ENCODE results near the gene CIAO2B.

Gene CIAO2B

GRCh38 chr16:66917741-66918140 is 16.5 kb downstream of the CIAO2B start:
- CTCF ChIA-PET, result interaction anchor here (0.9 to 20.4 kb wide), 4 partner anchors 13 to 267 kb away, joined by 3 to 473 read pairs (median 10); no protein-coding TSS in a partner anchor
- no peaks in the 10 kb centered on the region for H3K4me1 ChIP-seq (ENCODE audit: control extremely low read depth in 1 of 4, control insufficient read depth in 4 of 4, insufficient read depth in 4 of 4, low read length in 3 of 4)
- WGBS (ENCODE audit: insufficient coverage), result 93% methylated on average over 9 of the region's 9 CpGs
- POLR2A ChIA-PET, result no interaction called here
- no peaks in the 10 kb centered on the region for H3K36me3 ChIP-seq (ENCODE audit: control insufficient read depth in 4 of 4, insufficient read depth in 4 of 4, low read length in 3 of 4)
- DNase-seq, result no peak
- H3K4me3 ChIP-seq (ENCODE audit: control insufficient read depth in 1 of 7, extremely low read depth in 1 of 7, insufficient read depth in 4 of 7, low read depth in 2 of 7, low read length in 6 of 7), result no peak overlapping the region
- peaks cover 0 to 23% (median 16%) of the 10 kb centered on the region in 5 experiments for H3K27me3 ChIP-seq (replicated peaks in 2 of 5; ENCODE audit: control insufficient read depth in 4 of 5, insufficient read depth in 5 of 5, low read length in 4 of 5)
- no peak overlapping the region for H3K27ac ChIP-seq (ENCODE audit: insufficient read depth in 1 of 2, low read depth in 1 of 2, low read length in 2 of 2, poor library complexity in 1 of 2, severe bottlenecking in 2 of 2)
- no peaks in the 10 kb centered on the region for H3K9me3 ChIP-seq (ENCODE audit: control extremely low read depth in 1 of 5, control insufficient read depth in 4 of 5, insufficient read depth in 2 of 5, low read depth in 1 of 5, low read length in 4 of 5)

GRCh38 chr16:66916518-66916917 is 17.7 kb downstream of the CIAO2B start:
- H3K4me3 ChIP-seq (ENCODE audit: control insufficient read depth in 1 of 7, extremely low read depth in 1 of 7, insufficient read depth in 4 of 7, low read depth in 2 of 7, low read length in 6 of 7), result no peak overlapping the region
- ChIA-PET CTCF (interaction anchor here (2.0 to 20.4 kb wide), 3 partner anchors 12 to 18 kb away, joined by 5 to 473 read pairs (median 17); no protein-coding TSS in a partner anchor), POLR2A (no interaction called here)
- no peak overlapping the region for H3K27ac ChIP-seq (ENCODE audit: insufficient read depth in 1 of 2, low read depth in 1 of 2, low read length in 2 of 2, poor library complexity in 1 of 2, severe bottlenecking in 2 of 2)
- WGBS (ENCODE audit: insufficient coverage), result 96% methylated on average over 6 of the region's 6 CpGs
- no peaks in the 10 kb centered on the region for H3K4me1 ChIP-seq (ENCODE audit: control extremely low read depth in 1 of 4, control insufficient read depth in 4 of 4, insufficient read depth in 4 of 4, low read length in 3 of 4)
- H3K36me3 ChIP-seq (ENCODE audit: control insufficient read depth in 4 of 4, insufficient read depth in 4 of 4, low read length in 3 of 4), result no peaks in the 10 kb centered on the region
- H3K27me3 ChIP-seq (replicated peaks in 2 of 5; ENCODE audit: control insufficient read depth in 4 of 5, insufficient read depth in 5 of 5, low read length in 4 of 5), result peaks cover 0 to 15% (median 12%) of the 10 kb centered on the region in 5 experiments
- DNase-seq, result no peak
- H3K9me3 ChIP-seq (ENCODE audit: control extremely low read depth in 1 of 5, control insufficient read depth in 4 of 5, insufficient read depth in 2 of 5, low read depth in 1 of 5, low read length in 4 of 5), result no peaks in the 10 kb centered on the region

- H3K36me3 ChIP-seq (ENCODE audit: control insufficient read depth in 4 of 4, insufficient read depth in 4 of 4, low read length in 3 of 4), result no peaks in the 10 kb centered on the region
- ChIA-PET POLR2A (no interaction called here), CTCF (interaction anchor here (0.6 to 20.4 kb wide), 4 partner anchors 13 to 197 kb away, joined by 3 to 473 read pairs (median 4); no protein-coding TSS in a partner anchor)
Measured at GRCh38 chr16:66915041-66915440, 19.2 kb downstream of the CIAO2B start.

GRCh38 chr16:66914541-66914940 is 19.7 kb downstream of the CIAO2B start:
- WGBS (ENCODE audit: insufficient coverage), result 100% methylated on average over 3 of the region's 7 CpGs
- POLR2A ChIA-PET, result no interaction called here
- Histone ChIP-seq H3K27ac (ENCODE audit: insufficient read depth in 1 of 2, low read depth in 1 of 2, low read length in 2 of 2, poor library complexity in 1 of 2, severe bottlenecking in 2 of 2) (no peak overlapping the region), H3K27me3 (replicated peaks in 2 of 5; ENCODE audit: control insufficient read depth in 4 of 5, insufficient read depth in 5 of 5, low read length in 4 of 5) (peaks cover 0 to 6% (median 0%) of the 10 kb centered on the region in 5 experiments), H3K4me3 (ENCODE audit: control insufficient read depth in 1 of 7, extremely low read depth in 1 of 7, insufficient read depth in 4 of 7, low read depth in 2 of 7, low read length in 6 of 7) (no peak overlapping the region), H3K4me1 (ENCODE audit: control extremely low read depth in 1 of 4, control insufficient read depth in 4 of 4, insufficient read depth in 4 of 4, low read length in 3 of 4) (no peaks in the 10 kb centered on the region), H3K36me3 (ENCODE audit: control insufficient read depth in 4 of 4, insufficient read depth in 4 of 4, low read length in 3 of 4) (no peaks in the 10 kb centered on the region), H3K9me3 (ENCODE audit: control extremely low read depth in 1 of 5, control insufficient read depth in 4 of 5, insufficient read depth in 2 of 5, low read depth in 1 of 5, low read length in 4 of 5) (no peaks in the 10 kb centered on the region)
- CTCF ChIA-PET, result interaction anchor here (0.6 to 20.4 kb wide), 4 partner anchors 14 to 198 kb away, joined by 3 to 473 read pairs (median 4); no protein-coding TSS in a partner anchor
- no peak for DNase-seq

More at GRCh38 chr16:66915041-66915440, 19.2 kb downstream of the CIAO2B start:
- WGBS (ENCODE audit: insufficient coverage), result no CpG with 5 or more reads among the region's 7 CpGs
- H3K4me1 ChIP-seq (ENCODE audit: control extremely low read depth in 1 of 4, control insufficient read depth in 4 of 4, insufficient read depth in 4 of 4, low read length in 3 of 4), result no peaks in the 10 kb centered on the region
- H3K9me3 ChIP-seq (ENCODE audit: control extremely low read depth in 1 of 5, control insufficient read depth in 4 of 5, insufficient read depth in 2 of 5, low read depth in 1 of 5, low read length in 4 of 5), result no peaks in the 10 kb centered on the region
- no peak for DNase-seq
- H3K27ac ChIP-seq (ENCODE audit: insufficient read depth in 1 of 2, low read depth in 1 of 2, low read length in 2 of 2, poor library complexity in 1 of 2, severe bottlenecking in 2 of 2), result no peak overlapping the region
- peaks cover 0 to 8% (median 3%) of the 10 kb centered on the region in 5 experiments for H3K27me3 ChIP-seq (replicated peaks in 2 of 5; ENCODE audit: control insufficient read depth in 4 of 5, insufficient read depth in 5 of 5, low read length in 4 of 5)
- no peak overlapping the region for H3K4me3 ChIP-seq (ENCODE audit: control insufficient read depth in 1 of 7, extremely low read depth in 1 of 7, insufficient read depth in 4 of 7, low read depth in 2 of 7, low read length in 6 of 7)

- peaks cover 0 to 3% (median 0%) of the 10 kb centered on the region in 5 experiments for H3K27me3 ChIP-seq (replicated peaks in 2 of 5; ENCODE audit: control insufficient read depth in 4 of 5, insufficient read depth in 5 of 5, low read length in 4 of 5)
- no peak overlapping the region for H3K27ac ChIP-seq (ENCODE audit: insufficient read depth in 1 of 2, low read depth in 1 of 2, low read length in 2 of 2, poor library complexity in 1 of 2, severe bottlenecking in 2 of 2)
- 89% methylated on average over 2 of the region's 4 CpGs for WGBS (ENCODE audit: insufficient coverage)
- no peaks in the 10 kb centered on the region for H3K9me3 ChIP-seq (ENCODE audit: control extremely low read depth in 1 of 5, control insufficient read depth in 4 of 5, insufficient read depth in 2 of 5, low read depth in 1 of 5, low read length in 4 of 5)
- ChIA-PET POLR2A (no interaction called here), CTCF (interaction anchor here (20.4 to 30.6 kb wide), 2 partner anchors 5 to 15 kb away, joined by 473 read pairs; partner anchors contain the start of genes CDH16 and RRAD)
- H3K36me3 ChIP-seq (ENCODE audit: control insufficient read depth in 4 of 4, insufficient read depth in 4 of 4, low read length in 3 of 4), result no peaks in the 10 kb centered on the region
- H3K4me1 ChIP-seq (ENCODE audit: control extremely low read depth in 1 of 4, control insufficient read depth in 4 of 4, insufficient read depth in 4 of 4, low read length in 3 of 4), result no peaks in the 10 kb centered on the region
- DNase-seq, result no peak
- no peak overlapping the region for H3K4me3 ChIP-seq (ENCODE audit: control insufficient read depth in 1 of 7, extremely low read depth in 1 of 7, insufficient read depth in 4 of 7, low read depth in 2 of 7, low read length in 6 of 7)
Measured at GRCh38 chr16:66913711-66914110, 20.5 kb downstream of the CIAO2B start.

GRCh38 chr16:66913081-66913480 is 21.1 kb downstream of the CIAO2B start:
- H3K27ac ChIP-seq (ENCODE audit: insufficient read depth in 1 of 2, low read depth in 1 of 2, low read length in 2 of 2, poor library complexity in 1 of 2, severe bottlenecking in 2 of 2), result no peak overlapping the region
- H3K27me3 ChIP-seq (replicated peaks in 2 of 5; ENCODE audit: control insufficient read depth in 4 of 5, insufficient read depth in 5 of 5, low read length in 4 of 5), result peaks cover 0 to 4% (median 0%) of the 10 kb centered on the region in 5 experiments
- POLR2A ChIA-PET, result no interaction called here
- CTCF ChIA-PET, result interaction anchor here (20.4 to 30.6 kb wide), 2 partner anchors 6 to 14 kb away, joined by 473 read pairs; partner anchors contain the start of genes CDH16 and RRAD
- H3K4me3 ChIP-seq (ENCODE audit: control insufficient read depth in 1 of 7, extremely low read depth in 1 of 7, insufficient read depth in 4 of 7, low read depth in 2 of 7, low read length in 6 of 7), result no peak overlapping the region
- H3K4me1 ChIP-seq (ENCODE audit: control extremely low read depth in 1 of 4, control insufficient read depth in 4 of 4, insufficient read depth in 4 of 4, low read length in 3 of 4), result no peaks in the 10 kb centered on the region
- no peak for DNase-seq
- 57% methylated on average over 9 of the region's 10 CpGs for WGBS (ENCODE audit: insufficient coverage)
- H3K9me3 ChIP-seq (ENCODE audit: control extremely low read depth in 1 of 5, control insufficient read depth in 4 of 5, insufficient read depth in 2 of 5, low read depth in 1 of 5, low read length in 4 of 5), result no peaks in the 10 kb centered on the region
- no peaks in the 10 kb centered on the region for H3K36me3 ChIP-seq (ENCODE audit: control insufficient read depth in 4 of 4, insufficient read depth in 4 of 4, low read length in 3 of 4)

- peaks cover 0 to 5% (median 0%) of the 10 kb centered on the region in 5 experiments for H3K27me3 ChIP-seq (replicated peaks in 2 of 5; ENCODE audit: control insufficient read depth in 4 of 5, insufficient read depth in 5 of 5, low read length in 4 of 5)
- CTCF ChIA-PET, result interaction anchor here (20.4 to 30.6 kb wide), 2 partner anchors 7 to 13 kb away, joined by 473 read pairs; partner anchors contain the start of genes CDH16 and RRAD
- POLR2A ChIA-PET, result no interaction called here
- no peak overlapping the region for H3K27ac ChIP-seq (ENCODE audit: insufficient read depth in 1 of 2, low read depth in 1 of 2, low read length in 2 of 2, poor library complexity in 1 of 2, severe bottlenecking in 2 of 2)
- no peaks in the 10 kb centered on the region for H3K4me1 ChIP-seq (ENCODE audit: control extremely low read depth in 1 of 4, control insufficient read depth in 4 of 4, insufficient read depth in 4 of 4, low read length in 3 of 4)
- WGBS (ENCODE audit: insufficient coverage), result 98% methylated on average over 8 of the region's 8 CpGs
- H3K36me3 ChIP-seq (ENCODE audit: control insufficient read depth in 4 of 4, insufficient read depth in 4 of 4, low read length in 3 of 4), result no peaks in the 10 kb centered on the region
- DNase-seq, result no peak
- no peak overlapping the region for H3K4me3 ChIP-seq (ENCODE audit: control insufficient read depth in 1 of 7, extremely low read depth in 1 of 7, insufficient read depth in 4 of 7, low read depth in 2 of 7, low read length in 6 of 7)
- no peaks in the 10 kb centered on the region for H3K9me3 ChIP-seq (ENCODE audit: control extremely low read depth in 1 of 5, control insufficient read depth in 4 of 5, insufficient read depth in 2 of 5, low read depth in 1 of 5, low read length in 4 of 5)
Measured at GRCh38 chr16:66911801-66912200, 22.4 kb downstream of the CIAO2B start.
